ENCODE data around the gene DGKE.

The DGKE gene

GRCh38 chr17:56851008-56851407 is 17.1 kb downstream of the DGKE start:
- no peak for FAIRE-seq

- peak; percentile 9 for FAIRE-seq
Measured at GRCh38 chr17:56861899-56862298, 27.9 kb downstream of the DGKE start.

GRCh38 chr17:56863974-56864373 is 30.0 kb downstream of the DGKE start:
- no peak for FAIRE-seq

- no peak for FAIRE-seq
Measured at GRCh38 chr17:56866076-56866475, 32.1 kb downstream of the DGKE start.

- no peak for FAIRE-seq
Measured at GRCh38 chr17:56866496-56866895, 32.5 kb downstream of the DGKE start.

GRCh38 chr17:56867948-56868376 is 34.0 kb downstream of the DGKE start:
- no peak for FAIRE-seq

- no peak for FAIRE-seq
Measured at GRCh38 chr17:56868716-56869115, 34.8 kb downstream of the DGKE start.

GRCh38 chr17:56870081-56870651 is 36.2 kb downstream of the DGKE start:
- FAIRE-seq, result no peak

- FAIRE-seq, result no peak
Measured at GRCh38 chr17:56876766-56877179, 42.8 kb downstream of the DGKE start.

- FAIRE-seq, result no peak
Measured at GRCh38 chr17:56879280-56879679, 45.3 kb downstream of the DGKE start.

GRCh38 chr17:56880133-56880532 is 46.2 kb downstream of the DGKE start:
- no peak for FAIRE-seq

GRCh38 chr17:56880571-56880970 is 46.6 kb downstream of the DGKE start:
- FAIRE-seq, result no peak

- no peak for FAIRE-seq
Measured at GRCh38 chr17:56881685-56882295, 47.8 kb downstream of the DGKE start.

GRCh38 chr17:56883616-56884015 is 49.7 kb downstream of the DGKE start:
- no peak for FAIRE-seq

- FAIRE-seq, result no peak
Measured at GRCh38 chr17:56884483-56885311, 50.7 kb downstream of the DGKE start.

- no peak for FAIRE-seq
Measured at GRCh38 chr17:56885312-56885657, 51.3 kb downstream of the DGKE start.

- no peak for FAIRE-seq
Measured at GRCh38 chr17:56886288-56886731, 52.4 kb downstream of the DGKE start.

GRCh38 chr17:56887105-56887504 is 53.2 kb downstream of the DGKE start:
- FAIRE-seq, result no peak

GRCh38 chr17:56887552-56888467 is 53.9 kb downstream of the DGKE start:
- FAIRE-seq, result no peak

GRCh38 chr17:56890390-56890789 is 56.4 kb downstream of the DGKE start:
- FAIRE-seq, result no peak

GRCh38 chr17:56890906-56891674 is 57.1 kb downstream of the DGKE start:
- no peak for FAIRE-seq

- FAIRE-seq, result no peak
Measured at GRCh38 chr17:56891751-56892150, 57.8 kb downstream of the DGKE start.

Data from A204.1 (cell line).